ENCODE measurements around the gene EIF3CL.
"Not testable (repeated sequence)": the region's sequence is repeated elsewhere in the genome, so short reads cannot be mapped to it uniquely, and the experiment has no call there.

EIF3CL gene, protein sequence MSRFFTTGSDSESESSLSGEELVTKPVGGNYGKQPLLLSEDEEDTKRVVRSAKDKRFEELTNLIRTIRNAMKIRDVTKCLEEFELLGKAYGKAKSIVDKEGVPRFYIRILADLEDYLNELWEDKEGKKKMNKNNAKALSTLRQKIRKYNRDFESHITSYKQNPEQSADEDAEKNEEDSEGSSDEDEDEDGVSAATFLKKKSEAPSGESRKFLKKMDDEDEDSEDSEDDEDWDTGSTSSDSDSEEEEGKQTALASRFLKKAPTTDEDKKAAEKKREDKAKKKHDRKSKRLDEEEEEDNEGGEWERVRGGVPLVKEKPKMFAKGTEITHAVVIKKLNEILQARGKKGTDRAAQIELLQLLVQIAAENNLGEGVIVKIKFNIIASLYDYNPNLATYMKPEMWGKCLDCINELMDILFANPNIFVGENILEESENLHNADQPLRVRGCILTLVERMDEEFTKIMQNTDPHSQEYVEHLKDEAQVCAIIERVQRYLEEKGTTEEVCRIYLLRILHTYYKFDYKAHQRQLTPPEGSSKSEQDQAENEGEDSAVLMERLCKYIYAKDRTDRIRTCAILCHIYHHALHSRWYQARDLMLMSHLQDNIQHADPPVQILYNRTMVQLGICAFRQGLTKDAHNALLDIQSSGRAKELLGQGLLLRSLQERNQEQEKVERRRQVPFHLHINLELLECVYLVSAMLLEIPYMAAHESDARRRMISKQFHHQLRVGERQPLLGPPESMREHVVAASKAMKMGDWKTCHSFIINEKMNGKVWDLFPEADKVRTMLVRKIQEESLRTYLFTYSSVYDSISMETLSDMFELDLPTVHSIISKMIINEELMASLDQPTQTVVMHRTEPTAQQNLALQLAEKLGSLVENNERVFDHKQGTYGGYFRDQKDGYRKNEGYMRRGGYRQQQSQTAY

DNA sequence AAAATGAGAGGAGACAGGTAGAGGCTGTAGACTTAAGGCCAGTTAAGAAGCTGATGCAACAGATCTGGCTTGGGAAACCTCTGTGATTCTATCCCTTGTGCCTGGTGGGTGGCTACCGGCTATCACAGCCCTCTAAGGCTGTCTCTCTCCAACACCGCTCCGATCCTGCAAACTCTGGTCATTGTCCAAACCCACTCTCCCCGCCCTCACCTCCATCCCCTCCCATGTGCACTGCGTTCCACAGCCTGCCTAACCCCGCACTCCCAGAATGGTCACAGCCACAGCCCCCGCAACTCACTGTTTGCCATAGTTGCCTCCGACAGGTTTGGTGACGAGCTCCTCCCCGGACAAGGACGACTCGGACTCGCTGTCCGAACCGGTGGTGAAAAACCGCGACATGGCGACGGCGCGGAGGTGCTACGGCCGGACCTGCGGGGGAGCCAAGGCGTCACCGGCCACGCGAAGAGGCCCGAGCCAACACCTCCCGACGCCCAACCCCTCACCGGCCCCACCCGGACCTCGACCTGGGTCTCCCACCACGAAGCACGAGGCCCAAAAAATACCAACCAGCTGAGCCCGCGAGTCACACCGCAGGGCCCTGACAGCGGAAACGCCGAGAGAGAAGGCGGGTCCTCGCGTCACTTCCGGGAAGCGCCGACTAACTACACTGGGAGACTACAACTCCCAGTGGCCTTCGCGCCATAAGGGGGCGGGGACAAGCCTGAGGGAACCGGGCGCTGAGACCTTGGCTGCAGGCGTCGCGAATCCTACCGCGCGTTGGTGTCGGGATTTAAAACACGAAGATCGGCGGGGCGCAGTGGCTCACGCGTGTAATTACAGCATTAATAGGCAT, at the start of gene EIF3CL:
Gene EIF3CL, minus strand, starts transcription at position 622 of the 853 bp plus-strand sequence. Its CDS starts 223 bp downstream, at position 399.
- FAIRE-seq: peak; percentile 90

DNA sequence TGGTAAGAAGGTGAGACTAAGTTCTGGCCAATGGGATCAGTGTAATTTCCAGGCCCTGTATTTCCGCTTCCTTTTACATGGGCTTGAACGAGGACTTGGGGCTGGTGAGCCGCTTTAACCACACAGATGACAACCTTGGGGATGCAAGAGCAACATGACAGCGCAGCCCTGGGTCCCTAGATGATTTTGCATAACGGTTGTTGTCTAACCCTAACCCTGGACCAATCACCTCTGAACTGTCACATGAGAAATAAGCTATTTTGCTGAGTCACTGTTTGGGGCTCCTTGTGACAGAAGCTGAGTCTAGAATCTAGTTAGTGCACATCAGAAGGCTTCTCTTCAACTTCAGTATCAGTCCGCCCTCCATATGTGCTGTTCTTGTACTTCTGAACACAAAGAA, 43.4 kb upstream of the EIF3CL start:
- FAIRE-seq: not testable (repeated sequence)

DNA sequence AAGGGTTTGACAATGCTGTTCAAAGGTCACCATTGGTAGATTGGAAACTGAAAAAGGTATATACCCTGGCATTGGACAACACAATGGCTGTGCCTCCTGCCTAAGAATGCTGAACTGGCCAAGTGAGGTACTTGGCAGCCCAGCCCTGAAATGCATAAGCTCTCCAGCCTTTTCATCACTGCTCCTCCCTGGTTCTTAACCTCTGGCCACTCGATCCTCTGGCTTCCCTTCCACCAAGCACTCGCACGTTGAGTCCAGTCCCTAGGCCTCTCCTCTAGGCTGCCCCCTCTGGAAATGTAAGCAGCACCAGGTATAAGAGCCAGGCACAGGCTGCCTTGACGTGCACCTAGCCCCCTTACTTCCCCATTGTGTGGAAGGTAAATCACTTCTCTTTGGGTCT, 42.7 kb upstream of the EIF3CL start:
- FAIRE-seq: not testable (repeated sequence)

DNA sequence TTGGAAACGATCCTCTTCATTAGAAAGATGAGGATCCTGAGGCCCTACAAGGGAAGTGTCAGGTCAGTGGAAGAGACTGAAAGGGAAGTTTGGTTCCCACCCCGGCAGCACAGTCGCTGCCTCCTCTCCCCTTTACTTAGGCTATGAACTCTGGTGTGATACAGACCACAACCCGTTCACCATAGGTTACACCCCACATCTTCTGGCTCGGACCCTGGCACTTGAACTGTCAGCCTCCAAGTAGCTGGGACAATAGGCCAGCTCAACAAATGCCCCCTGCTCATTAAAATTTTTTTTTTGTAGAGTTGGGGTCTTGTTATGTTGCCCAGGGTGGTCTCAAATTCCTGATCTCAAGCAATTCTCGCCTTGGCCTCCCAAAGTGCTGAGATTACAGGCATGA, 40.3 kb upstream of the EIF3CL start:
- FAIRE-seq: not testable (repeated sequence)

DNA sequence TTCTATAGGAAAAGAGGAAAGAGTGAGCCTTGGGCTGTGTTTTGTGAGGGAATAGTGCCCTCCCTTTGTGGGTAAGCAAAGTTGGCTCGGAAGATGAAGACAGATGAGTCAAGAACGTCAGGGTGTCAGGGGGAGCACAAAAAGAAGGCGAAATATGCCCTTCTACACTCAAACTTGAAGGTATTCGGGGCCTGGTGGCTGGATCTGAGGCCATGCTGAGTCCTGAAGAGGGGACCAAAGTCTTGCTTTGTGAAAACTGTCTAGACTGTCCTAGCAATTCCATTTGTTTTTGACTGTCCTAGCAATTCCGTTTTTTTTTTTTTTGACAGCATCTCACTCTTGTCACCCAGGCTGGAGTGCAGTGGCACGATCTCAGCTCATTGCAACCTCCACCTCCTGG, 35.3 kb upstream of the EIF3CL start:
- FAIRE-seq: not testable (repeated sequence)

DNA sequence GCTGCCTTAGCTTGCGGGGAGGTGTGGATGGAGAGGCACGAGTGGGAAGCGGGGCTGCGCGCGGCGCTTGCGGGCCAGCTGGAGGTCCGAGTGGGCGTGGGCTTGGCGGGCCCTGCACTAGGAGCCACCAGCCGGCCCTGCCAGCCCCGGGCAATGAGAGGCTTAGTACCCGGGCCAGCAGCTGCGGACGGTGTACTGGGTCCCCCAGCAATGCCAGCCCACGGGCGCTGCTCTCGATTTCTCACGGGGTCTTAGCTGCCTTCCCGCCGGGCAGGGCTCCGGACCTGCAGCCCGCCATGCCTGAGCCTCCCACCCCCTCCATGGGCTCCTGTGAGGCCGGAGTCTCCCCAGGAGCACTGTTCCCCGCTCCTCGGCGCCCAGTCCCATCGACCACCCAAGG, 31.7 kb upstream of the EIF3CL start:
- not testable (repeated sequence) for FAIRE-seq

DNA sequence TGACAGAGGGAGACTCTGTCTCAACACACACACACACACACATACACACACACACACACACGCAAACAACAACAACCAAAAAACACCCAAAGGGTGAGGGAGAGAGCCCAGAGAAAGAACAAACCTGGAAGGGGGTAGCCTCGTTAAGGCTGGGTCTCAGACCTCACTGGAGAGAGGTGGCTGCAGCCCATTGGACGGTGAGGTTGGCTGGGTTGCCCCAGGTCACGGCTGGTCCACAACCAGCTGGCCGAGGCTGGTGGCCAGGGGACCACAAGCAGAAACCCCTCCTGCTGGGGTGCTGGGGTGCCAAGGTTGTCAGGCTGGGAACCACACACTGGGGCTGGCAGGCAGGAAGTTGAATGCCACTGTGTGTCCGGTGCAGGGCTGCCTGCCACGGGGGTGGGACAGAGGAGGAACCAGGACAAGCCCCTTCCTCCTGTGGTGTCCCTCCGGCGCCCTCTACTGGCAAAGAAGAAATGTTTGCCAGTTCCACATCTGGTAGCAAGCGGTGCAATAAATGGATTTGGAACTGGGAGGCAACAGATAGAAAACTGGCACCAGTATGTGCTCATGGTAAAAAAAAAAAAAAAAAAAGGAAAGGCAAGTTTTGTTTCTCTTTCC, 22.5 kb upstream of the EIF3CL start:
- FAIRE-seq: not testable (repeated sequence)

DNA sequence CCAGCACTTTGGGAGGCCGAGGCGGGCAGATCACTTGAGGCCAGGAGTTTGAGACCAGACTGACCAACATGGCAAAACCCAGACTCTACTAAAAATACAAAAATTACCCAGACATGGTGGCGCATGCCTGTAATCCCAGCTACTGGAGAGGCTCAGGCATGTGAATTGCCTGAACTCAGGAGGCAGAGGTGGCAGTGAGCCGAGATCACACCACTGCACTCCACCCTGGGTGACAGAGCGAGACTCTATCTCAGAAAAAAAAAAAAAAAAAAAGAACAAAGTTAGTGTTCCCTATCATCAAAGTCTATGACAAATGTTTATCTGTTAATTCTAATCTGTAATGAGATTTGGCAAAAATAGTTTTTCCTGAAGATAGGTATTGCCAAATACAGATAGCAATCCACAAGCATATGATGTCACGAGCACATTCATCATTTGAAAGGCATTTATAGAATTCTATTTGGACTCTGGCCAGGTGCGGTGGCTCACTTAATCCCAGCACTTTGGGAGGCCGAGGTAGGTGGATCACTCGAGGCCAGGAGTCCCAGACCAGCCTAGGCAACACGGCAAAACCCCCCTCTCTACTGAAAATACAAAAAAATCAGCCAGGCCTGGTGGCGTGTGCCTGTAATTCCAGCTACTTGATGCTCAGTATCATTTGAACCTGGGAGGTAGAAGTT, 17.6 kb upstream of the EIF3CL start:
- not testable (repeated sequence) for FAIRE-seq

DNA sequence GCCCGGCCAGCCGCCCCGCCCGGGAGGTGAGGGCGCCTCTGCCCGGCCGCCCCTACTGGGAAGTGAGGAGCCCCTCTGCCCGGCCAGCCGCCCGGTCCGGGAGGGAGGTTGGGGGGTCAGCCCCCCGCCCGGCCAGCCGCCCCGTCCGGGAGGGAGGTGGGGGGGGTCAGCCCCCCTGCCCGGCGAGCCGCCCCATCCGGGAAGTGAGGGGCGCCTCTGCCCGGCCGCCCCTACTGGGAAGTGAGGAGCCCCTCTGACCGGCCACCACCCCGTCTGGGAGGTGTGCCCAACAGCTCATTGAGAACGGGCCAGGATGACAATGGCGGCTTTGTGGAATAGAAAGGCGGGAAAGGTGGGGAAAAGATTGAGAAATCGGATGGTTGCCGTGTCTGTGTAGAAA, 13.4 kb upstream of the EIF3CL start:
- not testable (repeated sequence) for FAIRE-seq

DNA sequence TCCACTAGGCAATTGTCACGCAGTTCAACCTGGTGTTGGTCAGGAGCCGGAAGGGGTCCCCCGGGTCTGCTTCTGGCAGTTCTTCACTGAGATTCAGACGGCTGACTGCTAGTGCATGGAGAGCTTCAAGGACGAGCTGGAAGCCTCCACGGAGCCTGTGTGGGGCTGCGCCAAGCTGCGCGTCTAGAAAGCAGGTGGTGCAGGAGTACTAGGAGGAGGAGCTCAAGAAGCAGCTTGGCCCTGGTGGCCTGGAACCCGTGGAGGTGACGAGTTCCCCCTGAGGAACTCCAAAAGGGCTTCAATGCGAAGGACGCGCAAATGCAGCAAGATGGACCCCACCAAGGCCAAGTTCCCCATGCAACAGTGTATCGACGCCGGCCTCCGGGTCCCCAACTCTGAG, 10.9 kb upstream of the EIF3CL start:
- not testable (repeated sequence) for FAIRE-seq

DNA sequence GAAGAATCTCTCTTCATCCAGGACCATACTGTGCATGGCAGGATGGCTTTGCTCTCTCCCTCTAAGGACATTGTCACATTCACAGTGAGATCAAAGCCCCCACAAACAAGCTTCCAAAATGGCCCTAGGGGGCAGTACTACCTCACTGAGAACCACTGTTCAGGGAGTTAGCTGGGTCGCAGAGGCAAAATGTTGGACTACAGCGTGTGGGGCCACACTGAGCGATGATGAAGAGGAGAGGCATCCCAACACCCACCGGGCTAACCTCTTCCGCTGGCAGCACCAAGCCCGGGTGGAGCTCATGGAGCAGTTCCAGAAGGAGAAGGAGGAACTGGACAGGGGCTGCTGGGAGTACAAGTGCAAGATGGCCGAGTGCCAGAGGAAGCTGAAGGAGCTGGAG, 9.9 kb upstream of the EIF3CL start:
- not testable (repeated sequence) for FAIRE-seq

DNA sequence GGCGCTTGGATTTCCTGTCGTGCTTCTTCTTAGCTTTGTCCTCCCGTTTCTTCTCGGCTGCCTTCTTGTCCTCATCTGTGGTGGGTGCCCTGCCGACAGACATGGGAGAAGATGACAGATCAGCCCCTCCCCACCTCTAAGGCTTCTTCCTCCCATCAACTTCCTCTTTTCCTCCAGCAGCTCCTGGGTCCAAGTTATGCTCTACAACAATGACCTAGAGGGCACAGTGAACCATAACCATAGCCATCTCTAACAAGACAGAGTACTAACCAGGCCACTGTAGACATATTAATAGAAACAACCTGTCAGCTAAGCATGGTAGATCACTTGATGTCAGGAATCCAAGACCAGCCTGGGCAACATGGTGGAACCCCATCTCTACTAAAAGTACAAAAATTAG, 11.6 kb downstream of the EIF3CL start:
- FAIRE-seq: not testable (repeated sequence)

DNA sequence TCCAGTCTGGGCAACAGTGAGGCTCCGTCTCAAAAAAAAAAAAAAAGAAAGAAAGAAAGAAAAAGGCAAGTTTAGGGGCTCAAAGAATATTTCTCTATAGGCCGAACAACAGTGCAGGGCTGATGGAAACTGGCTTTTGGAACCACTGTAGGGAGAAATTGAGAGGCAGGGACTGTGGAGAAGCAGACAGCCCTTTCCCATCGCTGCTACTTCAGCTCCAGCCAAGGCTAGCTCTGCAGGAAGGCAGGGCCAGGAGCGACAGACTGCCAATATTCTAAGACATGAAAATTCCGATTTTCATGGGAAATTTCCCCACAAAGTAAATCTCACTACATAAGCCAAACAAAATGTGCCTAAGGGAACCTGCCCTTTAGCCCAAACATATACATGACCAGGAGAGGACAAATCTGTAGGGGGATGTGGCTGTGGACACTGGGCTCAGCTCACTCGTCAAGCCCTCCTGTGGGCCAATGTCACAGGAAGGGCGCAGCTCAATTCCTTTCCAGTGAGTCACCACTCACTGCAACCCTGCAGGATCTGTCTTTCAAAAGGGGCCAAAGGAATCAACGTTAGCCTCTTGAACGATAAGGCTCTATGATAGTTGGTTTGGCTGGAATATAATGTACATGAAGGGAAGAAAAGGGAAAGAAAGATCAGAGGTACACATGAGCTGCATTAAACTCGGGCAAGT, 21.3 kb downstream of the EIF3CL start:
- FAIRE-seq: not testable (repeated sequence)

DNA sequence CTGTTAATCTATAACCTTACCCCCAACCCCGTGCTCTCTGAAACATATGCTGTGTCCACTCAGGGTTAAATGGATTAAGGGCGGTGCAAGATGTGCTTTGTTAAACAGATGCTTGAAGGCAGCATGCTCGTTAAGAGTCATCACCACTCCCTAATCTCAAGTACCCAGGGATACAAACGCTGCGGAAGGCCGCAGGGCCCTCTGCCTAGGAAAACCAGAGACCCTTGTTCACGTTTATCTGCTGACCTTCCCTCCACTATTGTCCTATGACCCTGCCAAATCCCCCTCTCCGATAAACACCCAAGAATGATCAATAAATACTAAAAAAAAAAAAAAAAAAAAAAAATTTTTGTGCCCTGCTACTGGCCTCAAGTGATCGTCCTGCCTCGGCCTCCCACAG, 25.8 kb downstream of the EIF3CL start:
- FAIRE-seq: not testable (repeated sequence)

DNA sequence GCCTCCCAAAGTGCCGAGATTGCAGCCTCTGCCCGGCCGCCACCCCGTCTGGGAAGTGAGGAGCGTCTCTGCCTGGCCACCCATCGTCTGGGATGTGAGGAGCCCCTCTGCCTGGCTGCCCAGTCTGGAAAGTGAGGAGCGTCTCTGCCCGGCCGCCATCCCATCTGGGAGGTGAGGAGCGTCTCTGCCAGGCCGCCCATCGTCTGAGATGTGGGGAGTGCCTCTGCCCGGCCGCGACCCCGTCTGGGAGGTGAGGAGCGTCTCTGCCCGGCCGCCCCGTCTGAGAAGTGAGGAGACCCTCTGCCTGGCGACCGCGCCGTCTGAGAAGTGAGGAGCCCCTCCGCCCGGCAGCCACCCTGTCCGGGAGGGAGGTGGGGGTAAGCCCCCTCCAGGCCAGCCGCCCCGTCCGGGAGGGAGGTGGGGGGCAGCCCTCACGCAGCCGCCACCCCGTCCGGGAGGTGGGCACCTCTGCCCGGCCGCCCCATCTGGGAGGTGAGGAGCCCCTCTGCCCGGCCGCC, 26.5 kb downstream of the EIF3CL start:
- not testable (repeated sequence) for FAIRE-seq

DNA sequence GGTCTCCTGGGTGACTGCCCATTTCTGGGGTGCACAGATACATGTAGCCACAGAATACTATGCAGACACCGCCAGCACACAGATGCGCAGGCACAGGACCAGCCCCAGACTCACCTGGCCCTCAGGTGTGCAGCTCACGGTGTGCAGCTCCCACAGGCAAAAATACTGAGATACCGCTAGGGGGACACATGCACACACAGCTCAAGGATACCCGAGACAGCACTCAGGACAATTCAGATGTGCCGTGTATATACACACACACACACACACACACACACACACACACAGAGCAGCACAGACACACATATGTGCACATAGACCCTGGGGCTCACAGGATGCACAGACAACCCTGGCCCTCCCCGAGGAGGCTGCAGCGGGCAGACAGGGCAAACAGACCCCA, 28.5 kb downstream of the EIF3CL start:
- FAIRE-seq: not testable (repeated sequence)

DNA sequence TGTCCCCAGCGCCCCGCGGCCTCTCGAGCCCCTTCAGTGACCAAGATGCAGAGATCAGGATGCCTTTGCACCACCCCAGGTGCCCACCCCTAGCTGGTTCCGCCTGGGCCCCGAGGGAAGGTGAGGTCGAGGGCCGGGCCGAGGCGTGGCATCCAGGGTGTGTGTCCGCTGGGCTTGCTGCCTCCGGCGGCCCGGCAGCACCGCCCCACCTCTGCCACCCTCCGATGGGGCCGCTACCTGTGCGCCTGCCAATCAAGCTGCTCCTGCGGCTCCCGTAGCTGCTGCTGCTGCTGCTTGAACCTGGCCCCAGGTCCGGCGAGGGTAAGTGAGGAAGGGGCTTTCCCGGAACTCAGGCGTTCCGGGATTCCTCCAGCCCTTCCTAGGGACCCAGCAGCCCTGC, 29.4 kb downstream of the EIF3CL start:
- FAIRE-seq: not testable (repeated sequence)

DNA sequence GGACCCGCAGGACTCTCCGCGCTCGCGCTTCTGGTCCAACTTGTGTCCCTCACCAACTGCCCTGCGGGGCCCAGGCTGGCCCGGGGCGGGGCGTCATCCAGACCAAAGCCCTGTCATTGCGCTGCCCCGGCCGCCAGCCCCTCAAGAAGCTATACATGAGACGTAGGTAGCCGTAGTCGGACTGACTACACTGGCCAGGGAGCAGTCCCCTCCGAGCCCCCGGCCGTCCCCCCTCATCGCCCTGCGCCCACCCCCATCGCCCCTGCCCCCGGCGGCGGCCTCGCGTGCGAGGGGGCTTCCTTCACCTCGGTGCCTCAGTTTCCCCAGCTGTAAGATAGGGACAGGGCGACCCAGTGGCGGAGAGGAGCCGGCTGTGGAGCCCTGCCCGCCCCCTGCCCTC, 35.7 kb downstream of the EIF3CL start:
- not testable (repeated sequence) for FAIRE-seq

DNA sequence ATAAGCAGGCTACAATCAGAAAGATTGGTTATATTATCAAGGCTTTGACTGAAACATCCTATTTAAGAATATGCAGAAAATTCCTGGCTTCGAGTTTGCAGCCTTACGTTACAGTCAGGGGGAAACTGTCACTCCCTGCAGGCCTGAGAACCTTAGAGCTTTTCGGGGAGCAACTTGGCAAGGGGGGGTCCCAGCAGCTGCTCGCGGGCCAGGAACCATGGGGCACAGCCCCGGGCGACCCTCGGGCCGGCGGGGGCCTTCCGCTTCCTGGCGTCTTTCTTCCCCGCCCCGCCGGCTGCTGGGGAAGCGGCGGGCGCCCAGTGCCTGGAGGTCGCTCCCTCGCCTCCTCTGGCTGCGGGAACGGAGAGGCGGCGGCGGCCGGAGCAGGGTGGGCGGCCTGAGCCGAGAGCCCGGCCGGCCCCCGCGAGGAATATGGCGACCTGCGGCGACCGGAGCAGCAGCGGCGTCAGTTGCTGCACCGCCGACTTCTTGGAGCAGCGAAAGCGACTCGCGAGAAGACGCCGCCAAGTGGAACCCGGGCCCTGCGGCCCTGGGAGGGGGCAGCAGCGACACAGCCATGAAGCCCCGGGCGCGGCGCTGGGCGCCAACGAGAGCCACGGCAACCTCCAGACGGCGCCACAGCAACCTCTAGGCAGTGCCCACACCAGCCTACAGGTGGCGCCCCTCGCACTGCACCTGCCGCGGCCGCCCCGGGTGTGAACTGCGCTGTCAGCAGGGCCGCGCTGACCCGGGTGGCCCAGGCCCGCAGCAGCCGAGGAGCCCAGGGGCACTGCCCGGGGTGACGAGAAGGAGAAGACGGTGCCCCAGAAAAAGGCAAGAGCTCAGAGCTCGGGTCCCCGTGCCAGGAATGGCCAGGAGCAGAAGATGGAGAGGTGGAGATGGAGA, 39.1 kb downstream of the EIF3CL start:
- FAIRE-seq: not testable (repeated sequence)

DNA sequence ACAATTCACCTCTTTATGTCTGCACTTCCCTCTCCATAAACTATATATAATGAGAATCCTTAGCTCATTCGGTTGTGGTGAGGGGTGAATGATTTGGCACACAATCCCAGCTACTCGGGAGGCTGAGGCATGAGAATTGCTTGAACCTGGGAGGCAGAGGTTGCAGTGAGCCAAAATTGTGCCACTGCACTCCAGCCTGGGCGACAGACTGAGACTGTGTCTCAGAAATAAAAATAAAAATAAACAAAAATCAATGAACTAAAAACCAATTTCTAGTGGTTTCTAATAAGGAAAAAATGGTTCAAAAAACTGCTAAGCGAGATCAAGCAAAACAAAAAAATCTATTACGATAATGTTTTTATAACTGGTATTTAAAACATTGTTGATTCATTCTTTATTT, 40.2 kb downstream of the EIF3CL start, which contains the start of gene NPIPB6:
Gene NPIPB6, minus strand, starts transcription at position 101 of the 400 bp plus-strand sequence. CDS start 686 bp downstream, outside the sequence.
- FAIRE-seq: not testable (repeated sequence)

All from G401.6 (cell line).